ENCODE measurements around the gene TRIM46. TPM values are rescaled to one million over a fixed set of nuclear protein-coding genes. Genes with fewer than 3 reads are reported as not detected.
A peak's percentile ranks its signal among the peaks of the same experiment; 100 is the strongest.

The TRIM46 gene
- total and polyA plus RNA-seq, 2 of the 13 experiments (the other 11 are each of a cell fraction or from before 2014, with no cell fraction given): 0.04 to 0.09 TPM

DNA sequence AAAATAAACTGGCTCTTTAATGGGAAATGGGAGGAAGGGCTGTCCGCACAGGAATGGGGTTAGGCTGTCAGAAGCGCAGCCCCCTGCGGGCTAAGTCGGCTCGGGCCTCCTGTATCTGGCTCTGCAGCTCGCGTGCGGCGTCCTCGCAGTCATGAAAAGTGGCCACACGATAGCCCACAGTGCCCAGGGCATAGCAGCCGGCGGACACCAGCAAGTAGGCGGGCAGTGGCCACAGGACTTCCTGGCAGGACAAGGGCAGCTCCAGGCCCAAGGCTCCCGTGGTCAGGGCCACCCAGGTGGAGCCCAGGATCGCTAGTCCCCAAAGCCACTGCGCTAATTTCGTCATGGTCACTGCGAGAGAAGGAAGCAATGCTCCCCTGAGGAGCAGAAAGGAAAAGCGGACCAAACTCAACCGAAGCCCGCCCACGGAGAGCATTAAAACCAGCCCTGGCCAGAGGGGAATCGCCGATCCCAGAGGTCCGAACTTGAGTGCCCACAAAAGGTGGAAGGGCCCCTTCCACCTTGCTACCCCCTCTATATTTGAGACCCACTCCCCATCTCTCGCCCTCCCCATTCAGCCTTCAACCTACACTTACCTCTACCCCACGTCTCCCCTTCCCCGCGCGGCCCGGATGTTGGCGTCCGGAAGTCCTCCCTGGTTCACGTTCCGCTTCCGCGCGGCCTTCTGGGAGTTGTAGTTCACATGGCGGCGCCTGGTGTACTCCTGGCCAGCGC, 33.6 kb upstream of the TRIM46 start, which contains the start of gene DPM3 (continued):
- TF ChIP-seq, protein P1, sequence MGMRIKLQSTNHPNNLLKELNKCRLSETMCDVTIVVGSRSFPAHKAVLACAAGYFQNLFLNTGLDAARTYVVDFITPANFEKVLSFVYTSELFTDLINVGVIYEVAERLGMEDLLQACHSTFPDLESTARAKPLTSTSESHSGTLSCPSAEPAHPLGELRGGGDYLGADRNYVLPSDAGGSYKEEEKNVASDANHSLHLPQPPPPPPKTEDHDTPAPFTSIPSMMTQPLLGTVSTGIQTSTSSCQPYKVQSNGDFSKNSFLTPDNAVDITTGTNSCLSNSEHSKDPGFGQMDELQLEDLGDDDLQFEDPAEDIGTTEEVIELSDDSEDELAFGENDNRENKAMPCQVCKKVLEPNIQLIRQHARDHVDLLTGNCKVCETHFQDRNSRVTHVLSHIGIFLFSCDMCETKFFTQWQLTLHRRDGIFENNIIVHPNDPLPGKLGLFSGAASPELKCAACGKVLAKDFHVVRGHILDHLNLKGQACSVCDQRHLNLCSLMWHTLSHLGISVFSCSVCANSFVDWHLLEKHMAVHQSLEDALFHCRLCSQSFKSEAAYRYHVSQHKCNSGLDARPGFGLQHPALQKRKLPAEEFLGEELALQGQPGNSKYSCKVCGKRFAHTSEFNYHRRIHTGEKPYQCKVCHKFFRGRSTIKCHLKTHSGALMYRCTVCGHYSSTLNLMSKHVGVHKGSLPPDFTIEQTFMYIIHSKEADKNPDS (CRISPR knock-in tag; IDR thresholded peaks at IDR 0.05): no peak
- TF ChIP-seq ZNF607 (CRISPR knock-in tag; IDR thresholded peaks at IDR 0.05; ENCODE audit: borderline replicate concordance) (peak; percentile 30; the same call in 1 of the 2 replicates), CAMTA2 (CRISPR knock-in tag; IDR thresholded peaks at IDR 0.05; ENCODE audit: borderline replicate concordance) (0 out of 2 replicates have a peak, but pooled peaks have one; percentile 14), ZNF615 (CRISPR knock-in tag; IDR thresholded peaks at IDR 0.05; ENCODE audit: borderline replicate concordance) (no peak), PITX1 (CRISPR knock-in tag; IDR thresholded peaks at IDR 0.05) (no peak), TCF12 (IDR thresholded peaks at IDR 0.05) (no peak), TCF12 (CRISPR knock-in tag; IDR thresholded peaks at IDR 0.05) (no peak), NR3C1 (CRISPR knock-in tag; IDR thresholded peaks at IDR 0.05) (no peak), RARG (CRISPR knock-in tag; IDR thresholded peaks at IDR 0.05; ENCODE audit: low read depth) (no peak), ZSCAN31 (CRISPR knock-in tag; IDR thresholded peaks at IDR 0.05; ENCODE audit: low read depth) (peak; percentile 46; the same call in 1 of the 2 replicates), ZIK1 (CRISPR knock-in tag; IDR thresholded peaks at IDR 0.05; ENCODE audit: borderline replicate concordance, low read depth) (0 out of 2 replicates have a peak, but pooled peaks have one; percentile 76), ZKSCAN1 (IDR thresholded peaks at IDR 0.05; ENCODE audit: low read length) (no peak), ARNT (IDR thresholded peaks at IDR 0.05) (no peak), NR2F2 (IDR thresholded peaks at IDR 0.05; ENCODE audit: borderline replicate concordance, low read depth) (no peak), ETV5 (CRISPR knock-in tag; IDR thresholded peaks at IDR 0.05; ENCODE audit: borderline replicate concordance) (peak; percentile 78), ZNF549 (CRISPR knock-in tag; IDR thresholded peaks at IDR 0.05) (no peak), ZNF850 (CRISPR knock-in tag; conservative IDR thresholded peaks at IDR 0.05) (no peak), ZFY (CRISPR knock-in tag; IDR thresholded peaks at IDR 0.05) (peak; percentile 68)
- TF ChIP-seq, protein P2, sequence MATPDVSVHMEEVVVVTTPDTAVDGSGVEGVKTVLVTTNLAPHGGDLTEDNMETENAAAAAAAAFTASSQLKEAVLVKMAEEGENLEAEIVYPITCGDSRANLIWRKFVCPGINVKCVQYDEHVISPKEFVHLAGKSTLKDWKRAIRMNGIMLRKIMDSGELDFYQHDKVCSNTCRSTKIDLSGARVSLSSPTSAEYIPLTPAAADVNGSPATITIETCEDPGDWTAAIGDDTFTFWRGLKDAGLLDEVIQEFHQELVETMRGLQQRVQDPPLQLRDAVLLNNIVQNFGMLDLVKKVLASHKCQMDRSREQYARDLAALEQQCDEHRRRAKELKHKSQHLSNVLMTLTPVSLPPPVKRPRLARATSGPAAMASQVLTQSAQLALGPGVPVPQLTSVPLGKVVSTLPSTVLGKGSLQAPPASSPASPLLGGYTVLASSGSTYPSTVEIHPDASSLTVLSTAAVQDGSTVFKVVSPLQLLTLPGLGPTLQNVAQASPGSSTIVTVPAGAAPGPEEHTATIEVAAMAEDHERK (CRISPR knock-in tag; IDR thresholded peaks at IDR 0.05; ENCODE audit: low read depth): peak; percentile 75
- TF ChIP-seq, protein P3, sequence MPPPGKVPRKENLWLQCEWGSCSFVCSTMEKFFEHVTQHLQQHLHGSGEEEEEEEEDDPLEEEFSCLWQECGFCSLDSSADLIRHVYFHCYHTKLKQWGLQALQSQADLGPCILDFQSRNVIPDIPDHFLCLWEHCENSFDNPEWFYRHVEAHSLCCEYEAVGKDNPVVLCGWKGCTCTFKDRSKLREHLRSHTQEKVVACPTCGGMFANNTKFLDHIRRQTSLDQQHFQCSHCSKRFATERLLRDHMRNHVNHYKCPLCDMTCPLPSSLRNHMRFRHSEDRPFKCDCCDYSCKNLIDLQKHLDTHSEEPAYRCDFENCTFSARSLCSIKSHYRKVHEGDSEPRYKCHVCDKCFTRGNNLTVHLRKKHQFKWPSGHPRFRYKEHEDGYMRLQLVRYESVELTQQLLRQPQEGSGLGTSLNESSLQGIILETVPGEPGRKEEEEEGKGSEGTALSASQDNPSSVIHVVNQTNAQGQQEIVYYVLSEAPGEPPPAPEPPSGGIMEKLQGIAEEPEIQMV (CRISPR knock-in tag; IDR thresholded peaks at IDR 0.05; ENCODE audit: low read depth): no peak
- TF ChIP-seq, protein P4, sequence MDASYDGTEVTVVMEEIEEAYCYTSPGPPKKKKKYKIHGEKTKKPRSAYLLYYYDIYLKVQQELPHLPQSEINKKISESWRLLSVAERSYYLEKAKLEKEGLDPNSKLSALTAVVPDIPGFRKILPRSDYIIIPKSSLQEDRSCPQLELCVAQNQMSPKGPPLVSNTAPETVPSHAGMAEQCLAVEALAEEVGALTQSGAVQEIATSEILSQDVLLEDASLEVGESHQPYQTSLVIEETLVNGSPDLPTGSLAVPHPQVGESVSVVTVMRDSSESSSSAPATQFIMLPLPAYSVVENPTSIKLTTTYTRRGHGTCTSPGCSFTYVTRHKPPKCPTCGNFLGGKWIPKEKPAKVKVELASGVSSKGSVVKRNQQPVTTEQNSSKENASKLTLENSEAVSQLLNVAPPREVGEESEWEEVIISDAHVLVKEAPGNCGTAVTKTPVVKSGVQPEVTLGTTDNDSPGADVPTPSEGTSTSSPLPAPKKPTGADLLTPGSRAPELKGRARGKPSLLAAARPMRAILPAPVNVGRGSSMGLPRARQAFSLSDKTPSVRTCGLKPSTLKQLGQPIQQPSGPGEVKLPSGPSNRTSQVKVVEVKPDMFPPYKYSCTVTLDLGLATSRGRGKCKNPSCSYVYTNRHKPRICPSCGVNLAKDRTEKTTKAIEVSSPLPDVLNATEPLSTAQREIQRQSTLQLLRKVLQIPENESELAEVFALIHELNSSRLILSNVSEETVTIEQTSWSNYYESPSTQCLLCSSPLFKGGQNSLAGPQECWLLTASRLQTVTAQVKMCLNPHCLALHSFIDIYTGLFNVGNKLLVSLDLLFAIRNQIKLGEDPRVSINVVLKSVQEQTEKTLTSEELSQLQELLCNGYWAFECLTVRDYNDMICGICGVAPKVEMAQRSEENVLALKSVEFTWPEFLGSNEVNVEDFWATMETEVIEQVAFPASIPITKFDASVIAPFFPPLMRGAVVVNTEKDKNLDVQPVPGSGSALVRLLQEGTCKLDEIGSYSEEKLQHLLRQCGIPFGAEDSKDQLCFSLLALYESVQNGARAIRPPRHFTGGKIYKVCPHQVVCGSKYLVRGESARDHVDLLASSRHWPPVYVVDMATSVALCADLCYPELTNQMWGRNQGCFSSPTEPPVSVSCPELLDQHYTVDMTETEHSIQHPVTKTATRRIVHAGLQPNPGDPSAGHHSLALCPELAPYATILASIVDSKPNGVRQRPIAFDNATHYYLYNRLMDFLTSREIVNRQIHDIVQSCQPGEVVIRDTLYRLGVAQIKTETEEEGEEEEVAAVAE (CRISPR knock-in tag; IDR thresholded peaks at IDR 0.05; ENCODE audit: borderline replicate concordance): peak; percentile 40; the same call in 1 of the 2 replicates
